B cell (primary cell): ENCODE results near the gene GARRE1. TPM values are rescaled to one million over a fixed set of nuclear protein-coding genes. Genes with fewer than 3 reads are reported as not detected.

Experiments
- ATAC-seq: fragments of 200-7000 bp; cut with Tn5 transposase; one replicate; pipeline ENCODE4 v1.10.0; 2021; ENCODE audit warnings: low read depth, mild to moderate bottlenecking, moderate number of reproducible peaks, moderate library complexity
- CTCF ChIA-PET: fragments of 350-600 bp; sonication (Branson Sonifier 250); formaldehyde crosslinking; loops from one replicate; lab custom pipeline; 2021; ENCODE audit warnings: antibody characterized with exemption, inconsistent platforms; lab: Charles Lee
- POLR2A ChIA-PET: fragments of 350-600 bp; sonication (Branson Sonifier 250); formaldehyde crosslinking; loops from one replicate; lab custom pipeline; 2021; ENCODE audit warnings: antibody characterized with exemption; lab: Charles Lee
- DNase-seq: peaks from one replicate; pipeline ENCODE4 v3.0.0; 2013
- H2AFZ ChIP-seq: 2 replicates; pipeline ENCODE4 v1.6.1; 2012; ENCODE audit warnings: mild to moderate bottlenecking, low read depth, low read length; ENCODE audit not compliant: insufficient read depth, poor library complexity, severe bottlenecking
- H3K27ac ChIP-seq, 2 donors: 1 replicate in 1 of 2; 2 replicates in 1 of 2; pipeline ENCODE4 v1.5.1; 2012 to 2013; ENCODE audit warnings: low read length in 2 of 2, mild to moderate bottlenecking in 2 of 2, moderate library complexity in 1 of 2
- H3K27me3 ChIP-seq, 4 experiments: fragments of 200-600 bp in 1 of 4; sonication (generic) in 1 of 4; replicated peaks in 1 of 4; 1 replicate in 2 of 4; 2 replicates in 2 of 4; pipeline versions ENCODE4 v1.6.1 to v1.7.0; 2013 to 2016; ENCODE audit warnings: low read length in 3 of 4, mild to moderate bottlenecking in 2 of 4, mixed read lengths in 1 of 4, moderate library complexity in 1 of 4; ENCODE audit not compliant: insufficient read depth in 4 of 4, control insufficient read depth in 3 of 4; ENCODE audit errors: control extremely low read depth in 1 of 4
- H3K36me3 ChIP-seq, 2 experiments: replicated peaks in 1 of 2; 1 replicate in 1 of 2; 2 replicates in 1 of 2; pipeline versions ENCODE4 v1.6.1 to v1.7.1; 2013; ENCODE audit warnings: low read length in 1 of 2; ENCODE audit not compliant: insufficient read depth in 2 of 2, control insufficient read depth in 1 of 2; ENCODE audit errors: control extremely low read depth in 1 of 2, extremely low read depth in 1 of 2
- H3K4me1 ChIP-seq, 2 donors: fragments of 200-600 bp in 1 of 2; sonication (generic) in 1 of 2; 1 replicate in 1 of 2; 2 replicates in 1 of 2; pipeline versions ENCODE4 v1.5.1 to v1.6.1; 2013 to 2017; ENCODE audit warnings: low read length in 2 of 2; ENCODE audit not compliant: control insufficient read depth in 2 of 2, insufficient read depth in 2 of 2
- H3K4me2 ChIP-seq: replicated peaks from 2 replicates; pipeline ENCODE3; 2012; ENCODE audit warnings: mild to moderate bottlenecking, low read depth, low read length; ENCODE audit not compliant: poor library complexity, severe bottlenecking
- H3K4me3 ChIP-seq, 5 experiments: fragments of 200-600 bp in 1 of 5; sonication (generic) in 1 of 5; 1 replicate in 3 of 5; 2 replicates in 2 of 5; pipeline versions ENCODE4 v1.5.1 to v1.7.0; 2011 to 2016; ENCODE audit warnings: low read length in 4 of 5, mild to moderate bottlenecking in 4 of 5, low read depth in 2 of 5, control low read depth in 1 of 5, moderate library complexity in 1 of 5; ENCODE audit not compliant: insufficient read depth in 1 of 5; ENCODE audit errors: control extremely low read depth in 1 of 5, extremely low read depth in 1 of 5
- H3K79me2 ChIP-seq: fragments of 200-600 bp; sonication (generic); one replicate; pipeline ENCODE4 v1.6.0; 2016; ENCODE audit warnings: low read length; ENCODE audit not compliant: control insufficient read depth, insufficient read depth
- H3K9ac ChIP-seq: fragments of 200-600 bp; sonication (generic); 2 replicates; pipeline ENCODE4 v1.6.1; 2017; ENCODE audit warnings: mild to moderate bottlenecking, low read length, moderate library complexity
- H3K9me3 ChIP-seq, 3 donors: one replicate each; pipeline versions ENCODE4 v1.6.1 to v1.7.1; 2013; ENCODE audit warnings: low read length in 2 of 3; ENCODE audit not compliant: control insufficient read depth in 2 of 3, insufficient read depth in 1 of 3; ENCODE audit errors: control extremely low read depth in 1 of 3
- H4K20me1 ChIP-seq: 2 replicates; pipeline ENCODE4 v1.6.0; 2012; ENCODE audit warnings: mild to moderate bottlenecking, low read length; ENCODE audit not compliant: insufficient read depth, control insufficient read depth, poor library complexity, severe bottlenecking
- H3K27ac Mint-ChIP-seq: one replicate; pipeline ENCODE4 v1.8.0; 2021; ENCODE audit warnings: mixed read lengths
- H3K27me3 Mint-ChIP-seq: one replicate; pipeline ENCODE4 v1.8.0; 2021; ENCODE audit warnings: mixed read lengths
- H3K4me1 Mint-ChIP-seq: one replicate; pipeline ENCODE4 v1.8.0; 2021; ENCODE audit warnings: mixed read lengths
- H3K4me3 Mint-ChIP-seq: one replicate; pipeline ENCODE4 v1.8.0; 2021; ENCODE audit warnings: mixed read lengths
- H3K9me3 Mint-ChIP-seq: one replicate; pipeline ENCODE4 v1.8.0; 2022; ENCODE audit warnings: mixed read lengths; ENCODE audit not compliant: insufficient read depth
- EZH2 ChIP-seq: IDR thresholded peaks from 2 replicates; pipeline ENCODE4 v1.6.1; 2012; ENCODE audit warnings: borderline replicate concordance, low read depth, mild to moderate bottlenecking, moderate library complexity, low read length; ENCODE audit not compliant: insufficient read depth, poor library complexity, severe bottlenecking
- WGBS: methylation state at CpG from one replicate; pipeline ENCODE4 v1.1.5; 2013; ENCODE audit warnings: missing lambda C conversion rate; ENCODE audit not compliant: insufficient coverage; 5-methylcytosine and 5-hydroxymethylcytosine counted together
- intact Hi-C: fragments of 100-400 bp; cut with micrococcal nuclease; formaldehyde crosslinking; loops from one replicate; pipeline ENCODE4 v1.10.0; 2022
- polyA plus RNA-seq: library from polyadenylated mRNA; depleted of rRNA; stranded (reverse); fragments of >200 nt; gene quantifications from 2 replicates; pipeline ENCODE4 v1.2.3, GENCODE V29; 2012
- total RNA-seq, 2 donors: library from RNA; stranded (reverse); fragments of 120-200 nt in 1 of 2; gene quantifications; 1 replicate in 1 of 2; 2 replicates in 1 of 2; pipeline versions ENCODE4 v1.2.3 to v1.2.4, GENCODE V29; 2013 to 2022
- TF ChIP-seq, protein P1 (sequence below): fragments of 200-600 bp; IDR thresholded peaks from one replicate; pipeline ENCODE4 v1.8.0; 2022; ENCODE audit warnings: antibody characterized with exemption, mild to moderate bottlenecking

Gene GARRE1
- total and polyA plus RNA-seq, 2 donors (not counting 1 experiment from before 2014, with no cell fraction given): 26.3 to 55.6 TPM

DNA sequence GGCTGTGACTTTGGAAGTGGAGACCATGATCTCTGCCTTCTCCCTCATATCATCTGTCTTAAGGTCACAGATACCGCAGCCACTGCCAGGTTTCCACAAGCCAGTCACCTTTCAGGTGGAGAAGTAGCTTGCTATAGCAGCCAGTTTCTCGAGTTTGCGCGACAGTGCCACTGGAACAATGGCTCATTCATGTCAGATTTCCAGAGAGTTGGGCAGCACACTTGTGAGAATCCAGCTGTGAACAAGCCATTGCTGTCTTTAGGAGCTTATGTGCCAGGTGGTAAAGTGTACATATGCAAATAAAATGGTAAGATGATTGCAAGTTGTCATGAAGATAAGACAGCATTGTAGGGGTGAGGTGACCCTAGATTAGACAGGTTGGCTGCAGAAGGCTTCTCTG is 22.3 kb downstream of the GARRE1 start:
- intact Hi-C loops: no loop called here
- H3K27me3 ChIP-seq: no peaks in the 10 kb centered on the region
- no peak for TF ChIP-seq EZH2
- TF ChIP-seq, protein P1, sequence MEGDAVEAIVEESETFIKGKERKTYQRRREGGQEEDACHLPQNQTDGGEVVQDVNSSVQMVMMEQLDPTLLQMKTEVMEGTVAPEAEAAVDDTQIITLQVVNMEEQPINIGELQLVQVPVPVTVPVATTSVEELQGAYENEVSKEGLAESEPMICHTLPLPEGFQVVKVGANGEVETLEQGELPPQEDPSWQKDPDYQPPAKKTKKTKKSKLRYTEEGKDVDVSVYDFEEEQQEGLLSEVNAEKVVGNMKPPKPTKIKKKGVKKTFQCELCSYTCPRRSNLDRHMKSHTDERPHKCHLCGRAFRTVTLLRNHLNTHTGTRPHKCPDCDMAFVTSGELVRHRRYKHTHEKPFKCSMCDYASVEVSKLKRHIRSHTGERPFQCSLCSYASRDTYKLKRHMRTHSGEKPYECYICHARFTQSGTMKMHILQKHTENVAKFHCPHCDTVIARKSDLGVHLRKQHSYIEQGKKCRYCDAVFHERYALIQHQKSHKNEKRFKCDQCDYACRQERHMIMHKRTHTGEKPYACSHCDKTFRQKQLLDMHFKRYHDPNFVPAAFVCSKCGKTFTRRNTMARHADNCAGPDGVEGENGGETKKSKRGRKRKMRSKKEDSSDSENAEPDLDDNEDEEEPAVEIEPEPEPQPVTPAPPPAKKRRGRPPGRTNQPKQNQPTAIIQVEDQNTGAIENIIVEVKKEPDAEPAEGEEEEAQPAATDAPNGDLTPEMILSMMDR: no peak
- peaks cover 51 to 53% of the 10 kb centered on the region in 2 donors for H3K4me1 ChIP-seq
- H3K4me3 ChIP-seq: no peak overlapping the region
- H3K9me3 ChIP-seq: no peaks in the 10 kb centered on the region
- H3K9ac ChIP-seq: no peak overlapping the region
- POLR2A ChIA-PET: no interaction called here
- H3K4me1 Mint-ChIP-seq: peaks cover 66% of the 10 kb centered on the region
- no peak overlapping the region for H2AFZ ChIP-seq
- H3K27ac Mint-ChIP-seq: peak overlapping the region; percentile 76
- ATAC-seq (peak; percentile 20), DNase-seq (no peak)
- H4K20me1 ChIP-seq: no peaks in the 10 kb centered on the region
- peak overlapping the region; percentile 7 to 40 for H3K27ac ChIP-seq
- H3K4me2 ChIP-seq: peak overlapping the region; percentile 31
- peaks cover 0 to 7% of the 10 kb centered on the region in 2 experiments for H3K36me3 ChIP-seq
- H3K79me2 ChIP-seq: peaks cover 100% of the 10 kb centered on the region
- no peaks in the 10 kb centered on the region for H3K9me3 Mint-ChIP-seq
- 89% methylated on average over 4 of the region's 4 CpGs for WGBS
- no peaks in the 10 kb centered on the region for H3K27me3 Mint-ChIP-seq
- peak overlapping the region; percentile 40 for H3K4me3 Mint-ChIP-seq
- CTCF ChIA-PET: interaction anchor here (0.5 to 1.0 kb wide), 3 partner anchors 16 to 68 kb away, joined by 3 to 4 read pairs (median 3); no protein-coding TSS in a partner anchor

DNA sequence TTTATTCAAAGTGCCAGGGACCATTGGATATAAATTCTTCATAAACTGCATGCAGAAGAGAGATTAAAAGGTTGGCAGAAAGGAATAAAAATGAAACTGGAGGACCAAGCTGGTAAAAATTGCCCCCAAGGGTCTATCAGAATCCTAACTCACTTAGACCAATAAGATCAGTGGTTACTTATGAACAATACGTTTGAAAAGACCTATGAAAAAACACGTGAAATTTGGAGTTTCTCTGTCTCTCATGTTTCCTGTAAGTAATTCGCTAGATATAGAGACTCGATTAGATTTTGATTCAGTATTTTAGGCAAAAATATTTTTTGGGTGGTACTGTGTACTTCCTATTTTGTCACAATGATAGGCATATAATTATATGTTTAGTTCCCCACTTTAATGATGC is 22.9 kb downstream of the GARRE1 start:
- H3K36me3 ChIP-seq: peaks cover 0 to 8% of the 10 kb centered on the region in 2 experiments
- DNase-seq (no peak), ATAC-seq (no peak)
- no peaks in the 10 kb centered on the region for H3K9me3 ChIP-seq
- no peaks in the 10 kb centered on the region for H3K27me3 ChIP-seq
- Mint-ChIP-seq H3K4me1 (peaks cover 61% of the 10 kb centered on the region), H3K27ac (peak overlapping the region; percentile 76), H3K27me3 (no peaks in the 10 kb centered on the region), H3K9me3 (no peaks in the 10 kb centered on the region), H3K4me3 (peak overlapping the region; percentile 40)
- no peak overlapping the region for H3K9ac ChIP-seq
- peaks cover under 1% of the 10 kb centered on the region for H4K20me1 ChIP-seq
- H2AFZ ChIP-seq: no peak overlapping the region
- ChIA-PET POLR2A (no interaction called here), CTCF (interaction anchor here (0.9 to 1.0 kb wide), 2 partner anchors 16 to 56 kb away, joined by 3 to 4 read pairs; no protein-coding TSS in a partner anchor)
- H3K4me1 ChIP-seq: peaks cover 45 to 47% of the 10 kb centered on the region in 2 donors
- TF ChIP-seq, protein P1: no peak
- no peak for TF ChIP-seq EZH2
- H3K4me3 ChIP-seq: no peak overlapping the region
- peak overlapping the region; percentile 31 for H3K4me2 ChIP-seq
- peaks cover 100% of the 10 kb centered on the region for H3K79me2 ChIP-seq
- WGBS: no CpG with 5 or more reads among the region's 4 CpGs
- intact Hi-C loops: no loop called here
- peak overlapping the region in 1 of 2 donors; percentile 40 for H3K27ac ChIP-seq
